Esophagus muscularis mucosa (tissue), 3 donors: ENCODE data around the gene TBX3.

Experiments
- CTCF ChIP-seq, 3 experiments: fragments of 200-600 bp in 2 of 3; fragments of 450-650 bp in 1 of 3; sonication (generic) in 2 of 3; IDR thresholded peaks; one replicate each; pipeline ENCODE4 v1.5.1; 2017 to 2019; ENCODE audit warnings: antibody characterized with exemption in 3 of 3, mild to moderate bottlenecking in 2 of 3, moderate library complexity in 1 of 3
- POLR2A ChIP-seq: fragments of 450-650 bp; IDR thresholded peaks from one replicate; pipeline ENCODE4 v1.6.1; 2017; ENCODE audit warnings: antibody characterized with exemption, moderate library complexity, mild to moderate bottlenecking, low read depth

DNA sequence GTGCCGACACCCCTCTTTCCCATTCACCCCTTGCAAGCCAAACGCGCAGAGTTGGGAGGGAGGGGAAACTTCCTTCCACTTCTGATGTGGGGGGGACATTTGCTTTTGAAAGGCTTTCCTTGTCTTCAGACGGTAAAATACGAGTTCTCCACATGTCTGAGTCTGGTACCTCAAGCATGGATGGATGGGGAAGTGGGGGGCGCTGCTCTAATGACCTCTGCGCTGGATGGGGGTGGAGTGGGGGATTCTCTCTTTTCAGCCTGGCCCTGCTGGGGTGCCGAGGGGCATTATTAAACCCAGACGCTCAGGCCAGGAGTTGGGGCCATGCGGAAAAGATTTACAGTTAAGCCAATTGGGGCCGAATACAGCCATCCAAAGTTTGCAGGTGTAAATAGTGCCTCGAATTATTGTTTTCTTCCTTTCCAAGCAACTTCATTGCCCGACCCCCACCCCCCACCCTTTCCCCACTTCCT lies 9.1 kb upstream of the TBX3 start:
- no peak for TF ChIP-seq POLR2A
- TF ChIP-seq CTCF (IDR thresholded peaks at IDR 0.05): no peak
